Measurements from ENCODE around the gene EXOG. TPM values are rescaled to one million over a fixed set of nuclear protein-coding genes. Genes with fewer than 3 reads are reported as not detected.

The EXOG gene
- total RNA-seq, 4 donors from 2014 or later, result 14.9 to 37.8 (median 30.8) TPM

GRCh38 chr3:38476157-38476756 lies 19.9 kb upstream of the EXOG start:
- H3K27me3 ChIP-seq, result no peaks in the 10 kb centered on the region
- 88% methylated on average over 4 of the region's 5 CpGs for WGBS
- intact Hi-C loops (cut with DNase I), result no loop called here
- H3K36me3 ChIP-seq, result peaks cover 8 to 43% (median 34%) of the 10 kb centered on the region in 4 donors
- no peak overlapping the region for H3K4me3 ChIP-seq
- H3K9me3 ChIP-seq, result no peaks in the 10 kb centered on the region
- H3K4me1 ChIP-seq, result peaks cover 18 to 27% (median 22%) of the 10 kb centered on the region in 4 donors
- no peak for TF ChIP-seq POLR2AphosphoS5 (IDR thresholded peaks at IDR 0.05)
- DNase-seq (ENCODE audit: extremely low spot score), result peak; percentile 86
- no peak overlapping the region for H3K27ac ChIP-seq (replicated peaks in 1 of 4)

- peak; percentile 77 for DNase-seq (ENCODE audit: extremely low spot score)
- peaks cover 15 to 23% (median 18%) of the 10 kb centered on the region in 4 donors for H3K4me1 ChIP-seq
- H3K27me3 ChIP-seq, result no peaks in the 10 kb centered on the region
- peaks cover 17 to 52% (median 42%) of the 10 kb centered on the region in 4 donors for H3K36me3 ChIP-seq
- TF ChIP-seq, protein P1, sequence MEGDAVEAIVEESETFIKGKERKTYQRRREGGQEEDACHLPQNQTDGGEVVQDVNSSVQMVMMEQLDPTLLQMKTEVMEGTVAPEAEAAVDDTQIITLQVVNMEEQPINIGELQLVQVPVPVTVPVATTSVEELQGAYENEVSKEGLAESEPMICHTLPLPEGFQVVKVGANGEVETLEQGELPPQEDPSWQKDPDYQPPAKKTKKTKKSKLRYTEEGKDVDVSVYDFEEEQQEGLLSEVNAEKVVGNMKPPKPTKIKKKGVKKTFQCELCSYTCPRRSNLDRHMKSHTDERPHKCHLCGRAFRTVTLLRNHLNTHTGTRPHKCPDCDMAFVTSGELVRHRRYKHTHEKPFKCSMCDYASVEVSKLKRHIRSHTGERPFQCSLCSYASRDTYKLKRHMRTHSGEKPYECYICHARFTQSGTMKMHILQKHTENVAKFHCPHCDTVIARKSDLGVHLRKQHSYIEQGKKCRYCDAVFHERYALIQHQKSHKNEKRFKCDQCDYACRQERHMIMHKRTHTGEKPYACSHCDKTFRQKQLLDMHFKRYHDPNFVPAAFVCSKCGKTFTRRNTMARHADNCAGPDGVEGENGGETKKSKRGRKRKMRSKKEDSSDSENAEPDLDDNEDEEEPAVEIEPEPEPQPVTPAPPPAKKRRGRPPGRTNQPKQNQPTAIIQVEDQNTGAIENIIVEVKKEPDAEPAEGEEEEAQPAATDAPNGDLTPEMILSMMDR (IDR thresholded peaks at IDR 0.05), result no peak
- TF ChIP-seq POLR2A (IDR thresholded peaks at IDR 0.05; ENCODE audit: low read depth), result no peak
- no peak for TF ChIP-seq POLR2AphosphoS5 (IDR thresholded peaks at IDR 0.05)
- no peak for TF ChIP-seq EP300 (IDR thresholded peaks at IDR 0.05)
- H3K9me3 ChIP-seq, result no peaks in the 10 kb centered on the region
- 98% methylated on average over 13 of the region's 21 CpGs for WGBS
- H3K4me3 ChIP-seq, result no peak overlapping the region
- H3K27ac ChIP-seq (replicated peaks in 1 of 4), result no peak overlapping the region
- intact Hi-C loops (cut with DNase I), result no loop called here
These were observed 18.9 kb upstream of the EXOG start for GRCh38 chr3:38477057-38477820.

DNA sequence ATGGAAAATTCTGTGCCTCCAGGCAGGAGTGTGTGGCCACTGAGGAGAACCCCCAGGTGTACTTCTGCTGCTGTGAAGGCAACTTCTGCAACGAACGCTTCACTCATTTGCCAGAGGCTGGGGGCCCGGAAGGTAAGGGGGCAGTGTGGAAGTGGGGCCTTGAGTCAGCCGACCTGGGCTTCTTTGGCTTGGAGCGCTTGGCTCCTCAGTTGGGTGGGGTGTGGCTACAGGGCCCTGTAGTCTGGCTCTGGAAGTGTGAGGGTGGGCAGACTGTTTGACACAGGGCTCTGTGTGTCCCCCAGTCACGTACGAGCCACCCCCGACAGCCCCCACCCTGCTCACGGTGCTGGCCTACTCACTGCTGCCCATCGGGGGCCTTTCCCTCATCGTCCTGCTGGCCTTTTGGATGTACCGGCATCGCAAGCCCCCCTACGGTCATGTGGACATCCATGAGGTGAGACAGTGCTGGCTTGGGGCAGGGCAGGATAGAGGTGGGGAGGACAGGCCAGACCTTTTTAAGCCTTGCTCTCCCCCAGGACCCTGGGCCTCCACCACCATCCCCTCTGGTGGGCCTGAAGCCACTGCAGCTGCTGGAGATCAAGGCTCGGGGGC lies 18.2 kb upstream of the EXOG start:
- H3K27ac ChIP-seq (replicated peaks in 1 of 4), result no peak overlapping the region
- no peaks in the 10 kb centered on the region for H3K9me3 ChIP-seq
- peak; percentile 78 for DNase-seq (ENCODE audit: extremely low spot score)
- H3K36me3 ChIP-seq, result peaks cover 24 to 60% (median 49%) of the 10 kb centered on the region in 4 donors
- H3K4me3 ChIP-seq, result no peak overlapping the region
- intact Hi-C loops (cut with DNase I), result loop anchor here (2.0 kb wide), 1 partner anchor 131 kb away; the partner anchor contains the start of gene XYLB
- H3K27me3 ChIP-seq, result no peaks in the 10 kb centered on the region
- TF ChIP-seq POLR2AphosphoS5 (IDR thresholded peaks at IDR 0.05) (no peak), POLR2A (IDR thresholded peaks at IDR 0.05; ENCODE audit: low read depth) (no peak), EP300 (IDR thresholded peaks at IDR 0.05) (no peak)
- TF ChIP-seq, protein P1 (IDR thresholded peaks at IDR 0.05), result no peak
- H3K4me1 ChIP-seq, result peaks cover 8 to 16% (median 11%) of the 10 kb centered on the region in 4 donors
- WGBS, result 86% methylated on average over 15 of the region's 15 CpGs

DNA sequence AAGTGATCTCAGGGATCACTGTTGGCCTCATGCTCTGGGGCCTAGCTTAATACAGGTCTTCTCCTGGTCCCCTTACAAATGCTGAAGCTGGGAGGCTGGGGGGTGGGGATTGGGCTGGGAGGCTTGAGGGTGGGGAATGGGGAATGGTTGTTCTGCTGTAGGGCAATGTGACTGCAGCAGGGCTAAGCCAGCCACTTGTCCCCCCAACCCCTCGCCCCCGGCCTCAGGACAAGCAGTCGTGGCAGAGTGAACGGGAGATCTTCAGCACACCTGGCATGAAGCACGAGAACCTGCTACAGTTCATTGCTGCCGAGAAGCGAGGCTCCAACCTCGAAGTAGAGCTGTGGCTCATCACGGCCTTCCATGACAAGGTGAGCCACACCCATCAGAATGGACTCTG lies 17.2 kb upstream of the EXOG start:
- Histone ChIP-seq H3K4me3 (no peak overlapping the region), H3K9me3 (no peaks in the 10 kb centered on the region), H3K4me1 (peaks cover 0 to 9% (median 2%) of the 10 kb centered on the region in 4 donors), H3K27ac (replicated peaks in 1 of 4) (no peak overlapping the region), H3K27me3 (no peaks in the 10 kb centered on the region), H3K36me3 (peaks cover 33 to 69% (median 58%) of the 10 kb centered on the region in 4 donors)
- TF ChIP-seq POLR2AphosphoS5 (IDR thresholded peaks at IDR 0.05), result no peak
- TF ChIP-seq EP300 (IDR thresholded peaks at IDR 0.05), result no peak
- no peak for TF ChIP-seq POLR2A (IDR thresholded peaks at IDR 0.05; ENCODE audit: low read depth)
- TF ChIP-seq, protein P1 (IDR thresholded peaks at IDR 0.05), result no peak
- WGBS, result 83% methylated on average over 4 of the region's 9 CpGs
- intact Hi-C loops (cut with DNase I), result loop anchor here (2.0 kb wide), 1 partner anchor 132 kb away; the partner anchor contains the start of gene XYLB
- peak; percentile 86 for DNase-seq (ENCODE audit: extremely low spot score)
